ENCODE measurements around the gene FAHD1.

Gene FAHD1

GRCh38 chr16:1877089-1877488 lies 50.1 kb downstream of the FAHD1 start:
- ChIA-PET CTCF (interaction anchor here (0.7 kb wide), 1 partner anchor 33 kb away, joined by 3 read pairs; no protein-coding TSS in a partner anchor), POLR2A (interaction anchor here (1.0 kb wide), 1 partner anchor 88 kb away, joined by 5 read pairs; the partner anchor contains the start of gene RPS2)
- no peak for TF ChIP-seq PKNOX1 (IDR thresholded peaks at IDR 0.05)
- TF ChIP-seq NFRKB (IDR thresholded peaks at IDR 0.05), result no peak
- no peak for TF ChIP-seq FOXA1 (IDR thresholded peaks at IDR 0.05)
- TF ChIP-seq ELF4 (IDR thresholded peaks at IDR 0.05), result no peak
- no peak for TF ChIP-seq LEF1 (IDR thresholded peaks at IDR 0.05; ENCODE audit: borderline replicate concordance)
- TF ChIP-seq SUZ12 (IDR thresholded peaks at IDR 0.05), result no peak
- no peak for DNase-seq (ENCODE audit: extremely low spot score)

- POLR2A ChIA-PET, result interaction anchor here (1.0 to 1.1 kb wide), 2 partner anchors 12 to 87 kb away, joined by 3 to 5 read pairs; partner anchors contain the start of gene RPS2
- TF ChIP-seq FOXA1 (IDR thresholded peaks at IDR 0.05) (no peak), L3MBTL2 (conservative IDR thresholded peaks at IDR 0.05) (no peak), LEF1 (IDR thresholded peaks at IDR 0.05; ENCODE audit: borderline replicate concordance) (no peak), FOXK2 (IDR thresholded peaks at IDR 0.05) (no peak), SP1 (IDR thresholded peaks at IDR 0.05) (no peak), SUZ12 (IDR thresholded peaks at IDR 0.05) (no peak), NFRKB (IDR thresholded peaks at IDR 0.05) (no peak), ZNF384 (IDR thresholded peaks at IDR 0.05) (no peak), PKNOX1 (IDR thresholded peaks at IDR 0.05) (no peak), ARNT (IDR thresholded peaks at IDR 0.05) (no peak), FOXM1 (IDR thresholded peaks at IDR 0.05; ENCODE audit: borderline replicate concordance) (no peak), TARDBP (IDR thresholded peaks at IDR 0.05) (no peak), ELF4 (IDR thresholded peaks at IDR 0.05) (no peak), BHLHE40 (IDR thresholded peaks at IDR 0.05; ENCODE audit: borderline replicate concordance) (no peak), HDGF (IDR thresholded peaks at IDR 0.05; ENCODE audit: borderline replicate concordance) (no peak), CTBP1 (IDR thresholded peaks at IDR 0.05; ENCODE audit: borderline replicate concordance) (no peak)
- CTCF ChIA-PET, result interaction anchor here (0.6 kb wide), 1 partner anchor 49 kb away, joined by 3 read pairs; no protein-coding TSS in a partner anchor
- no peak for DNase-seq (ENCODE audit: extremely low spot score)
Measured at GRCh38 chr16:1877804-1878203, 50.8 kb downstream of the FAHD1 start.

GRCh38 chr16:1878256-1878655 lies 51.2 kb downstream of the FAHD1 start:
- TF ChIP-seq SUZ12 (IDR thresholded peaks at IDR 0.05) (no peak), PKNOX1 (IDR thresholded peaks at IDR 0.05) (peak; percentile 52; the same call in 1 of the 2 replicates), L3MBTL2 (conservative IDR thresholded peaks at IDR 0.05) (no peak), ZNF384 (IDR thresholded peaks at IDR 0.05) (no peak)
- POLR2A ChIA-PET, result interaction anchor here (1.1 to 1.8 kb wide), 2 partner anchors 12 to 86 kb away, joined by 3 to 6 read pairs; partner anchors contain the start of gene RPS2
- DNase-seq (ENCODE audit: extremely low spot score), result no peak
- CTCF ChIA-PET, result interaction anchor here (0.6 kb wide), 1 partner anchor 48 kb away, joined by 3 read pairs; no protein-coding TSS in a partner anchor
